ENCODE results near the gene TAF1D. TPM values are rescaled to one million over a fixed set of nuclear protein-coding genes. Genes with fewer than 3 reads are reported as not detected.
A peak's percentile ranks its signal among the peaks of the same experiment; 100 is the strongest.
"Not testable (repeated sequence)": the region's sequence is repeated elsewhere in the genome, so short reads cannot be mapped to it uniquely, and the experiment has no call there.

TAF1D gene
- total and polyA plus RNA-seq, 8 donors = 68.3 to 435 (median 169) TPM

DNA sequence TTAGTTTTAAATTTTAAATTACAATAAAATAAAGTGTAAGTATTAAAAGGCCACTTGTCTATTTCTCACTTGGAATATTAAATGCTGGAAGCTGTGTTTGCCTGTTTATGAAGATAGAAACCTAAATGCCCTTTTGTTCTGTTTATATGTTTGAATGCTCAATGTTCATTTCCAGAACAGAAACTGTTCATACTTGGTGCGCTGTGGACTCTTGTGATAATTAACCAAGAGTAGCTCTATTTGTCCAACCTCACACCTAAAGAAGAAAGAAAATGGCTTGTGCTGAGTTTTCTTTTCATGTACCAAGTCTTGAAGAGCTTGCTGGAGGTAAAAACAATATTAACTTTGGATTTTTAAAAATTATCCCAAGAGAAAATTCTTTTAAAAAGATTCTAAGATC, 5.8 kb upstream of the TAF1D start:
- intact Hi-C loops (cut with DNase I; ENCODE audit: low total_unique reads) = no loop called here
- peak overlapping the region in 1 of 5 donors; percentile 95 for H3K27ac ChIP-seq
- no peak overlapping the region for H3K4me3 ChIP-seq
- peaks cover 29 to 45% (median 37%) of the 10 kb centered on the region in 4 donors for H3K4me1 ChIP-seq
- H3K27me3 ChIP-seq = no peaks in the 10 kb centered on the region
- TF ChIP-seq POLR2A (IDR thresholded peaks at IDR 0.05) (no peak), POLR2AphosphoS5 (IDR thresholded peaks at IDR 0.05) (no peak), CTCF (IDR thresholded peaks at IDR 0.05) (no peak), EP300 (IDR thresholded peaks at IDR 0.05) (no peak)
- no peak for DNase-seq
- WGBS, 5 donors = 70 to 89% (median 71%) methylated on average over 1 of the region's 1 CpG
- no peaks in the 10 kb centered on the region for H3K9me3 ChIP-seq
- H3K36me3 ChIP-seq = peaks cover 0 to 39% (median 20%) of the 10 kb centered on the region in 4 donors

DNA sequence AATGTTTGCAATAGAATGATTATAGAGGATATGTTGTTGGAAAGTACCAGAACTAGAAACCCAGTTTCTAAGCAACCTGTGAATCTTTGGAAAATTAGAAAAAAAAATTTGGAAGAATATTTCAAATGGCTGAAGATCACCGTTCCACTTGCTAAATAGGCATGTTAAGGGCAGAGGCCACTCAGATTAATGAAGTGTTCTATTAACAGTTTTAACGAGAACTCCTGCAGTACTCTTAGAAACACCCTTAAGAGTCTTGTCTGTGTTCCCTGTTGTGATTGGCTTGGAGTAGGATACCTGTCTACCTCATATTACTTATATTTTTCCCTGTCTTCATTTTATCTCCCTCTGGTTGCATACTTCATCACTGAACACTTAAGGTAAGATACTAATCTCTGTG, 4.8 kb upstream of the TAF1D start:
- no peak for DNase-seq
- no peaks in the 10 kb centered on the region for H3K27me3 ChIP-seq
- H3K36me3 ChIP-seq = peaks cover 0 to 30% (median 15%) of the 10 kb centered on the region in 4 donors
- no peak overlapping the region for H3K4me3 ChIP-seq
- peak overlapping the region in 2 of 5 donors; percentile 16 to 95 for H3K27ac ChIP-seq
- intact Hi-C loops (cut with DNase I; ENCODE audit: low total_unique reads) = no loop called here
- WGBS, 5 donors = 29 to 49% (median 47%) methylated on average over 2 of the region's 2 CpGs
- no peaks in the 10 kb centered on the region for H3K9me3 ChIP-seq
- H3K4me1 ChIP-seq = peaks cover 29 to 46% (median 38%) of the 10 kb centered on the region in 4 donors
- TF ChIP-seq EP300 (IDR thresholded peaks at IDR 0.05) (no peak), POLR2A (IDR thresholded peaks at IDR 0.05) (no peak), CTCF (IDR thresholded peaks at IDR 0.05) (no peak), POLR2AphosphoS5 (IDR thresholded peaks at IDR 0.05) (no peak)

DNA sequence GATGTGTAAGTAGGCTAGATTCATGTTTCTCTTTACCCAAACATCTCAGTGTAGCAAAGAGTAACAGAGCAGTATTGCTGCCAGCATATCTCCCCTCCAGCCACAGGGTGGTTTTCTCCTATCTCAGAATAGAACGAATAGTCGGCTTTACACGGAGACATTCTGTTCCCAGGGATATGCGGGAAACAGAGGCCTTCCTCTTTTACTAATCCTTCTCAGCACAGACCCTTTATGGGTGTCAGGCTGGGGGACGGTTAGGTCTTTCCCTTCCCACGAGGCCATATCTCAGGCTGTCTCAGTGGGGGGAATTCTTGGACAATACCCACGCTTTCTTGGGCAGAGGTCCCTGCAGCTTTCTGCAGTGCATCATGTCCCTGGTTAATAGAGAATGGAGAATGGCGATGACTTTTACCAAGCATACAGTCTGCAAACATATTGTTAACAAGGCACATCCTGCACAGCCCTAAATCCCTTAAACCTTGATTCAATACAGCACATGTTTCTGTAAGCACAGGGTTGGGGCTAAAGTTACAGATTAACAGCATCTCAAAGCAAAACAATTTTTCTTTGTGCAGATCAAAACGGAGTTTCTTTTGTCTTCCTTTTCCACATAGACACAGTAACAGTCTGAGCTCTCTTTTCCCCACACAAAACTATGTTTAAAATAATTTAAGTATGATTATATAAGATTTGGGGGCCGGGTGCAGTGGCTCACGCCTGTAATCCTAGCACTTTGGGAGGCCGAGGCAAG, 3.9 kb upstream of the TAF1D start:
- 19 to 37% (median 20%) methylated on average over 12 of the region's 12 CpGs for WGBS, 5 donors
- intact Hi-C loops (cut with DNase I; ENCODE audit: low total_unique reads) = not testable (repeated sequence)
- H3K4me3 ChIP-seq = peak overlapping the region in 2 of 4 donors; percentile 1 to 23

DNA sequence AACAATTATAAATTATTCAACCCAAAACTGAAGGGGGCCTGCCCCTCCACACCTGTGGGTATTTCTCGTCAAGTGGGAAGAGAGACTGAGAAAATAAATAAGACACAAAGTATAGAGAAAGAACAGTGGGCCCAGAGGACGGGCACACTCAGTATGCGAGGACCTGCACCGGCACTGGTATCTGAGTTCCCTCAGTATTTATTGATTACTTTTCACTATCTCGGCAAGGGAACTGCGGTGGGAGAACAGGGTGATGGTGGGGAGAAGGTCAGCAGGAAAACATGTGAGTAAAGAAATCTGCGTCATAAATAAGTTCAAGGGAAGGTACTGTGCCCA, 3.3 kb upstream of the TAF1D start:
- Histone ChIP-seq H3K27me3 (no peaks in the 10 kb centered on the region), H3K27ac (peak overlapping the region in 4 of 5 donors; percentile 23 to 95 (median 30)), H3K9me3 (no peaks in the 10 kb centered on the region), H3K4me1 (peaks cover 33 to 56% (median 43%) of the 10 kb centered on the region in 4 donors), H3K36me3 (peaks cover 0 to 24% (median 10%) of the 10 kb centered on the region in 4 donors), H3K4me3 (peak overlapping the region in 1 of 4 donors; percentile 23)
- intact Hi-C loops (cut with DNase I; ENCODE audit: low total_unique reads) = no loop called here
- WGBS, 5 donors = 23 to 47% (median 30%) methylated on average over 7 of the region's 7 CpGs
- no peak for TF ChIP-seq CTCF (IDR thresholded peaks at IDR 0.05)
- no peak for TF ChIP-seq POLR2A (IDR thresholded peaks at IDR 0.05)
- TF ChIP-seq EP300 (IDR thresholded peaks at IDR 0.05) = no peak
- no peak for TF ChIP-seq POLR2AphosphoS5 (IDR thresholded peaks at IDR 0.05)
- DNase-seq = no peak

More for the DNA sequence above, 3.9 kb upstream of the TAF1D start:
- H3K9me3 ChIP-seq, H3K27me3 ChIP-seq: not testable (repeated sequence)
- Histone ChIP-seq H3K27ac (peak overlapping the region in 4 of 5 donors; percentile 23 to 95 (median 30)), H3K36me3 (peaks cover 0 to 27% (median 10%) of the 10 kb centered on the region in 4 donors), H3K4me1 (peaks cover 29 to 50% (median 38%) of the 10 kb centered on the region in 4 donors)
- peak in 1 of 2 donors; percentile 35 for DNase-seq

DNA sequence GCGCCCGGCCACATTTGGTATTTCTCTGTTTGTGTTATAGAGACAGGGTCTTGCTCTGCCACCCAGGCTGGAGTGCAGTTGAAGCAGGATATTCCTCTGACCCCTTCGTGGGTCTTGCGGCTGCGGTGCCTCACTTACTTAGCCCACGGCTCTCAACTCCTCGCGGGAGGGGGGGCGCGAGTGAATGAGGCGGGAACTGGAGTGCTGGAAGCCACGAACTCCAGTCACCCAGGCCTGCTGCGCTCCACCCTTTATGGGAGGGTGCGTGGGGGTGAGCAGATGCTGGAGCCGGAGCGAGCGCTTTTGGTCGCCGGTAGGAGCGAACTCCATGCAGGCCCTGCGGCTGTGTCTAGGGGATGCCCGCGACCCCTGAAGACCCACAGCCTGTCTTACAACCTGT, 2.0 kb upstream of the TAF1D start:
- peak overlapping the region in 1 of 5 donors; percentile 95 for H3K27ac ChIP-seq
- no peaks in the 10 kb centered on the region for H3K9me3 ChIP-seq
- intact Hi-C loops (cut with DNase I; ENCODE audit: low total_unique reads) = no loop called here
- peak overlapping the region in 1 of 4 donors; percentile 89 for H3K4me3 ChIP-seq
- H3K36me3 ChIP-seq = peaks cover 0 to 19% (median 16%) of the 10 kb centered on the region in 4 donors
- WGBS, 5 donors = 86 to 93% (median 89%) methylated on average over 17 to 23 of the region's 23 CpGs
- no peaks in the 10 kb centered on the region for H3K27me3 ChIP-seq
- peaks cover 42 to 69% (median 57%) of the 10 kb centered on the region in 4 donors for H3K4me1 ChIP-seq
- DNase-seq = no peak
- TF ChIP-seq POLR2A (IDR thresholded peaks at IDR 0.05) (no peak), EP300 (IDR thresholded peaks at IDR 0.05) (no peak), CTCF (IDR thresholded peaks at IDR 0.05) (no peak), POLR2AphosphoS5 (IDR thresholded peaks at IDR 0.05) (no peak)
